GM12865 (cell line): Measurements from ENCODE around the gene PLAAT3.
"Not testable (repeated sequence)": the region's sequence is repeated elsewhere in the genome, so short reads cannot be mapped to it uniquely, and the experiment has no call there.

ENCODE experiments used
- DNase-seq: peaks from one replicate; pipeline ENCODE4 v3.0.0; 2010; ENCODE audit warnings: low read depth
- H3K4me3 ChIP-seq: 2 replicates; pipeline ENCODE4 v1.5.1; 2011; ENCODE audit warnings: mild to moderate bottlenecking, low read depth, low read length, control low read depth
- CTCF ChIP-seq: IDR thresholded peaks from 2 replicates; pipeline ENCODE4 v1.5.1; 2011; ENCODE audit warnings: low read length, control low read depth, low read depth, inconsistent platforms; ENCODE audit not compliant: insufficient read depth; ENCODE audit errors: missing control alignments

Gene PLAAT3

GRCh38 chr11:63614136-63614671 is at the start of gene PLAAT3:
TSS of gene PLAAT3 (minus strand) at chr11:63614433. CDS start at chr11:63614014, 419 bp downstream.
- peak within 1 kb of the TSS; percentile 73 for H3K4me3 ChIP-seq
- no peak for TF ChIP-seq CTCF
- peak; percentile 83 for DNase-seq

GRCh38 chr11:63663809-63664208 is 49.6 kb upstream of the PLAAT3 start:
- no peak overlapping the region for H3K4me3 ChIP-seq
- DNase-seq: no peak
- TF ChIP-seq CTCF: no peak

- peak; percentile 30 for DNase-seq
- H3K4me3 ChIP-seq: no peak overlapping the region
- TF ChIP-seq CTCF: no peak
Observed at GRCh38 chr11:63660972-63661371, 46.7 kb upstream of the PLAAT3 start.

GRCh38 chr11:63652671-63653070 is 38.4 kb upstream of the PLAAT3 start:
- no peak for DNase-seq
- no peak for TF ChIP-seq CTCF
- no peak overlapping the region for H3K4me3 ChIP-seq

- no peak for TF ChIP-seq CTCF
- H3K4me3 ChIP-seq: no peak overlapping the region
- DNase-seq: no peak
Observed at GRCh38 chr11:63643205-63643604, 29.0 kb upstream of the PLAAT3 start.

GRCh38 chr11:63641727-63642126 is 27.5 kb upstream of the PLAAT3 start:
- no peak for DNase-seq
- H3K4me3 ChIP-seq: no peak overlapping the region
- TF ChIP-seq CTCF: no peak

GRCh38 chr11:63639199-63639832 is 25.1 kb upstream of the PLAAT3 start:
- no peak for TF ChIP-seq CTCF
- DNase-seq: no peak
- no peak overlapping the region for H3K4me3 ChIP-seq

- DNase-seq: not testable (repeated sequence)
Observed at GRCh38 chr11:63638436-63638835, 24.2 kb upstream of the PLAAT3 start.

More at GRCh38 chr11:63638436-63638835, 24.2 kb upstream of the PLAAT3 start:
- not testable (repeated sequence) for H3K4me3 ChIP-seq
